Liver (tissue), 9 donors: ENCODE data around the gene RBMS3. TPM values are rescaled to one million over a fixed set of nuclear protein-coding genes. Genes with fewer than 3 reads are reported as not detected.

Source experiments
- DNase-seq: peaks from one replicate; pipeline ENCODE4 v3.0.0-alpha.2; 2017; ENCODE audit warnings: low spot score
- H3K27ac ChIP-seq, 2 donors: one replicate each; pipeline ENCODE4 v1.7.0; 2013; ENCODE audit warnings: inconsistent platforms in 2 of 2, low read length in 2 of 2, control low read depth in 1 of 2, low read depth in 1 of 2, mild to moderate bottlenecking in 1 of 2
- H3K27me3 ChIP-seq, 4 donors: one replicate each; pipeline versions ENCODE4 v1.6.1 to v1.7.0; 2013; ENCODE audit warnings: low read length in 3 of 4, inconsistent platforms in 1 of 4, mild to moderate bottlenecking in 1 of 4, moderate library complexity in 1 of 4; ENCODE audit not compliant: control insufficient read depth in 4 of 4, insufficient read depth in 4 of 4
- H3K36me3 ChIP-seq, 4 donors: one replicate each; pipeline versions ENCODE4 v1.6.1 to v1.7.0; 2013; ENCODE audit warnings: low read length in 3 of 4, mild to moderate bottlenecking in 3 of 4, low read depth in 1 of 4, moderate library complexity in 1 of 4; ENCODE audit not compliant: control insufficient read depth in 4 of 4, insufficient read depth in 3 of 4
- H3K4me1 ChIP-seq, 4 donors: one replicate each; pipeline versions ENCODE4 v1.6.1 to v1.7.0; 2013; ENCODE audit warnings: low read length in 3 of 4, mild to moderate bottlenecking in 3 of 4, moderate library complexity in 1 of 4; ENCODE audit not compliant: control insufficient read depth in 4 of 4, insufficient read depth in 4 of 4
- H3K4me3 ChIP-seq, 3 donors: one replicate each; pipeline versions ENCODE4 v1.6.1 to v1.7.0; 2013; ENCODE audit warnings: low read length in 3 of 3, control low read depth in 1 of 3, low read depth in 1 of 3, mild to moderate bottlenecking in 1 of 3
- H3K9ac ChIP-seq, 2 donors: one replicate each; pipeline ENCODE4 v1.7.0; 2013; ENCODE audit warnings: low read length in 2 of 2, mild to moderate bottlenecking in 2 of 2, moderate library complexity in 2 of 2, control low read depth in 1 of 2, low read depth in 1 of 2
- H3K9me3 ChIP-seq, 4 donors: one replicate each; pipeline versions ENCODE4 v1.6.1 to v1.7.0; 2013; ENCODE audit warnings: low read length in 3 of 4; ENCODE audit not compliant: control insufficient read depth in 4 of 4
- EGR1 ChIP-seq, 2 donors: IDR thresholded peaks; 2 replicates each; pipeline ENCODE4 v1.6.1; 2016 to 2018; ENCODE audit warnings: antibody characterized with exemption in 2 of 2, low read depth in 2 of 2
- FOXA1 ChIP-seq: IDR thresholded peaks from 2 replicates; pipeline ENCODE4 v1.6.1; 2016; ENCODE audit warnings: antibody characterized with exemption
- FOXA2 ChIP-seq: IDR thresholded peaks from 2 replicates; pipeline ENCODE4 v1.6.1; 2016; ENCODE audit warnings: antibody characterized with exemption
- GABPA ChIP-seq, 2 donors: IDR thresholded peaks in 1 of 2; conservative IDR thresholded peaks in 1 of 2; 2 replicates each; pipeline ENCODE4 v1.6.1; 2016; ENCODE audit warnings: antibody characterized with exemption in 2 of 2, mild to moderate bottlenecking in 1 of 2, moderate library complexity in 1 of 2
- HNF4A ChIP-seq, 2 donors: conservative IDR thresholded peaks; 2 replicates each; pipeline ENCODE4 v1.6.1; 2016; ENCODE audit warnings: antibody characterized with exemption in 2 of 2, mild to moderate bottlenecking in 2 of 2
- HNF4G ChIP-seq: IDR thresholded peaks from 2 replicates; pipeline ENCODE4 v1.6.1; 2016; ENCODE audit warnings: antibody characterized with exemption
- JUND ChIP-seq, 2 donors: IDR thresholded peaks; 2 replicates each; pipeline ENCODE4 v1.6.1; 2016; ENCODE audit warnings: antibody characterized with exemption in 2 of 2
- NR2F2 ChIP-seq: IDR thresholded peaks from 2 replicates; pipeline ENCODE4 v1.6.1; 2016; ENCODE audit warnings: antibody characterized with exemption
- RAD21 ChIP-seq, 2 donors: IDR thresholded peaks; 2 replicates each; pipeline ENCODE4 v1.6.1; 2016; ENCODE audit warnings: antibody characterized with exemption in 2 of 2, mild to moderate bottlenecking in 2 of 2
- RXRA ChIP-seq, 2 donors: IDR thresholded peaks; 2 replicates each; pipeline ENCODE4 v1.6.1; 2017 to 2018; ENCODE audit warnings: antibody characterized with exemption in 2 of 2, mild to moderate bottlenecking in 1 of 2
- SP1 ChIP-seq: IDR thresholded peaks from 2 replicates; pipeline ENCODE4 v1.6.1; 2018; ENCODE audit warnings: antibody characterized with exemption, mild to moderate bottlenecking
- TAF1 ChIP-seq: conservative IDR thresholded peaks from 2 replicates; pipeline ENCODE4 v1.6.1; 2016; ENCODE audit warnings: antibody characterized with exemption, mild to moderate bottlenecking
- YY1 ChIP-seq: IDR thresholded peaks from 2 replicates; pipeline ENCODE4 v1.6.1; 2016; ENCODE audit warnings: antibody characterized with exemption, mild to moderate bottlenecking
- WGBS: extraction: QIAGEN DNeasy Blood & Tissue Kit; methylation state at CpG from one replicate; pipeline ENCODE4 v1.1.7; 2013; 5-methylcytosine and 5-hydroxymethylcytosine counted together
- polyA plus RNA-seq, 2 donors: library from polyadenylated mRNA; stranded (reverse) in 1 of 2; unstranded in 1 of 2; fragments of 200-250 nt in 1 of 2; fragments of >200 nt in 1 of 2; fragmentation: Nextera tagmentation in 1 of 2; extraction: Ambion mirVana in 1 of 2; gene quantifications; one replicate each; pipeline versions ENCODE4 v1.2.1 to v1.2.3, GENCODE V29; 2013 to 2015
- total RNA-seq, 2 donors: library from RNA; depleted of rRNA; stranded (reverse); fragments of >200 nt; gene quantifications; one replicate each; pipeline ENCODE4 v1.2.3, GENCODE V29; 2014
- TF ChIP-seq, protein P1 (sequence below): IDR thresholded peaks from 2 replicates; pipeline ENCODE4 v1.6.1; 2016; ENCODE audit warnings: antibody characterized with exemption, mild to moderate bottlenecking
- TF ChIP-seq, protein P2 (sequence below): IDR thresholded peaks from 2 replicates; pipeline ENCODE4 v1.6.1; 2016; ENCODE audit warnings: antibody characterized with exemption
- TF ChIP-seq, protein P3 (sequence below): IDR thresholded peaks from 2 replicates; pipeline ENCODE4 v1.6.1; 2016; ENCODE audit warnings: antibody characterized with exemption
- TF ChIP-seq, protein P4 (sequence below): IDR thresholded peaks from 2 replicates; pipeline ENCODE4 v1.6.1; 2016; ENCODE audit warnings: antibody characterized with exemption
- donor health status: healthy.
- donor health status: healthy.
- donor health status: healthy.
- donor health status: healthy.
- donor health status: healthy.

Gene RBMS3
- total and polyA plus RNA-seq, 4 donors = 1.2 to 14.9 (median 9.3) TPM

DNA sequence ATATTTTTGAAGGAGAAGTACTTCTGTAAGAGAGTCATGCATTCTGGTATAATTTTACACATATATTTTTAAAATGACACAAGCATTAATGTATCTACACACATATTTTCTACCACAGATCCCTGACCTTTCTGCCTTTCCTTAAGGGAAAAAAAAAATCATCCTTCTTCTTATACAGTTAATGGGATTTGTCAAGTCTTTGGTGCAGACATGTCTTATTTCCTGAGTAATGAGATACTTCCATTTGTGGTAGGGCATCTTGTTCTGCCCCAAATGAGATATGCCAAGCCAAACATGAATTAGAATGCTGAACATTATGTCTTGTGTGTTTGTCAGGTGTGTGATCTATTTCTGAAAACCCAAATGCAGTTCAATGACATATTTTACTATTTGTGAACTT, 329.9 kb downstream of the RBMS3 start:
- H3K36me3 ChIP-seq = no peaks in the 10 kb centered on the region

DNA sequence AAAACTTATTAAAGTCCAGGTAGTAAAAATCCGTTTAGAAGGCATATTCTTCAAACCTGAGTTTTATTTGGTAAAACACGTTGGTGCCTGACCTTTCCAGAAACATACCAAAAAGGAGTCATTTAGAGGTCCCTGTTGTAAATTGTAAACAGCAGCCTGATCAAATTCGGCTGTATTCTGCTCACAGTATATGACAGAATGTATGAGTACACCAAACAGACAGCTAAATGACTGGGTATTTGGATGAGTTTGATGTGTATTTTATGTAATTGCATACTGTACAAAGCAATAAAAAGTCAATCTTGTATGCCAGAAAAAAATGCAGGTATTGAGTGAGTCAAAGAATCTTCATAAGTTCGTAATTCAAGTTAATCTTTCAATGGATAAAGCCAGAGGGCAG, 330.4 kb downstream of the RBMS3 start:
- Histone ChIP-seq H3K27me3 (no peaks in the 10 kb centered on the region), H3K27ac (no peak overlapping the region), H3K9ac (no peak overlapping the region), H3K9me3 (no peaks in the 10 kb centered on the region), H3K4me3 (no peak overlapping the region), H3K36me3 (no peaks in the 10 kb centered on the region), H3K4me1 (no peaks in the 10 kb centered on the region)
- DNase-seq = no peak
- WGBS = 69% methylated on average over 4 of the region's 4 CpGs
- TF ChIP-seq FOXA1 (no peak), RXRA (IDR thresholded peaks at IDR 0.05) (no peak), EGR1 (IDR thresholded peaks at IDR 0.05; ENCODE audit: low read depth in 2 of 2) (no peak), FOXA2 (no peak), RAD21 (IDR thresholded peaks at IDR 0.05) (no peak), HNF4G (no peak), YY1 (no peak), JUND (IDR thresholded peaks at IDR 0.05) (no peak), HNF4A (conservative IDR thresholded peaks at IDR 0.05) (no peak), GABPA (IDR thresholded peaks at IDR 0.05 in 1 of 2, conservative IDR thresholded peaks at IDR 0.05 in 1 of 2) (no peak), NR2F2 (no peak)
- TF ChIP-seq, protein P1, sequence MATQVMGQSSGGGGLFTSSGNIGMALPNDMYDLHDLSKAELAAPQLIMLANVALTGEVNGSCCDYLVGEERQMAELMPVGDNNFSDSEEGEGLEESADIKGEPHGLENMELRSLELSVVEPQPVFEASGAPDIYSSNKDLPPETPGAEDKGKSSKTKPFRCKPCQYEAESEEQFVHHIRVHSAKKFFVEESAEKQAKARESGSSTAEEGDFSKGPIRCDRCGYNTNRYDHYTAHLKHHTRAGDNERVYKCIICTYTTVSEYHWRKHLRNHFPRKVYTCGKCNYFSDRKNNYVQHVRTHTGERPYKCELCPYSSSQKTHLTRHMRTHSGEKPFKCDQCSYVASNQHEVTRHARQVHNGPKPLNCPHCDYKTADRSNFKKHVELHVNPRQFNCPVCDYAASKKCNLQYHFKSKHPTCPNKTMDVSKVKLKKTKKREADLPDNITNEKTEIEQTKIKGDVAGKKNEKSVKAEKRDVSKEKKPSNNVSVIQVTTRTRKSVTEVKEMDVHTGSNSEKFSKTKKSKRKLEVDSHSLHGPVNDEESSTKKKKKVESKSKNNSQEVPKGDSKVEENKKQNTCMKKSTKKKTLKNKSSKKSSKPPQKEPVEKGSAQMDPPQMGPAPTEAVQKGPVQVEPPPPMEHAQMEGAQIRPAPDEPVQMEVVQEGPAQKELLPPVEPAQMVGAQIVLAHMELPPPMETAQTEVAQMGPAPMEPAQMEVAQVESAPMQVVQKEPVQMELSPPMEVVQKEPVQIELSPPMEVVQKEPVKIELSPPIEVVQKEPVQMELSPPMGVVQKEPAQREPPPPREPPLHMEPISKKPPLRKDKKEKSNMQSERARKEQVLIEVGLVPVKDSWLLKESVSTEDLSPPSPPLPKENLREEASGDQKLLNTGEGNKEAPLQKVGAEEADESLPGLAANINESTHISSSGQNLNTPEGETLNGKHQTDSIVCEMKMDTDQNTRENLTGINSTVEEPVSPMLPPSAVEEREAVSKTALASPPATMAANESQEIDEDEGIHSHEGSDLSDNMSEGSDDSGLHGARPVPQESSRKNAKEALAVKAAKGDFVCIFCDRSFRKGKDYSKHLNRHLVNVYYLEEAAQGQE = no peak
- TF ChIP-seq, protein P2, sequence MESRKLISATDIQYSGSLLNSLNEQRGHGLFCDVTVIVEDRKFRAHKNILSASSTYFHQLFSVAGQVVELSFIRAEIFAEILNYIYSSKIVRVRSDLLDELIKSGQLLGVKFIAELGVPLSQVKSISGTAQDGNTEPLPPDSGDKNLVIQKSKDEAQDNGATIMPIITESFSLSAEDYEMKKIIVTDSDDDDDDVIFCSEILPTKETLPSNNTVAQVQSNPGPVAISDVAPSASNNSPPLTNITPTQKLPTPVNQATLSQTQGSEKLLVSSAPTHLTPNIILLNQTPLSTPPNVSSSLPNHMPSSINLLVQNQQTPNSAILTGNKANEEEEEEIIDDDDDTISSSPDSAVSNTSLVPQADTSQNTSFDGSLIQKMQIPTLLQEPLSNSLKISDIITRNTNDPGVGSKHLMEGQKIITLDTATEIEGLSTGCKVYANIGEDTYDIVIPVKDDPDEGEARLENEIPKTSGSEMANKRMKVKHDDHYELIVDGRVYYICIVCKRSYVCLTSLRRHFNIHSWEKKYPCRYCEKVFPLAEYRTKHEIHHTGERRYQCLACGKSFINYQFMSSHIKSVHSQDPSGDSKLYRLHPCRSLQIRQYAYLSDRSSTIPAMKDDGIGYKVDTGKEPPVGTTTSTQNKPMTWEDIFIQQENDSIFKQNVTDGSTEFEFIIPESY = no peak

More for the DNA sequence above, 329.9 kb downstream of the RBMS3 start:
- TF ChIP-seq SP1 (no peak), YY1 (no peak), HNF4G (no peak), GABPA (IDR thresholded peaks at IDR 0.05 in 1 of 2, conservative IDR thresholded peaks at IDR 0.05 in 1 of 2) (no peak), RXRA (IDR thresholded peaks at IDR 0.05) (no peak), TAF1 (no peak), HNF4A (conservative IDR thresholded peaks at IDR 0.05) (no peak), FOXA2 (no peak), RAD21 (IDR thresholded peaks at IDR 0.05) (no peak), JUND (IDR thresholded peaks at IDR 0.05) (no peak), FOXA1 (no peak)
- TF ChIP-seq, protein P3, sequence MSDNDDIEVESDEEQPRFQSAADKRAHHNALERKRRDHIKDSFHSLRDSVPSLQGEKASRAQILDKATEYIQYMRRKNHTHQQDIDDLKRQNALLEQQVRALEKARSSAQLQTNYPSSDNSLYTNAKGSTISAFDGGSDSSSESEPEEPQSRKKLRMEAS = no peak
- TF ChIP-seq, protein P1 = no peak
- TF ChIP-seq, protein P2 = no peak
- TF ChIP-seq, protein P4, sequence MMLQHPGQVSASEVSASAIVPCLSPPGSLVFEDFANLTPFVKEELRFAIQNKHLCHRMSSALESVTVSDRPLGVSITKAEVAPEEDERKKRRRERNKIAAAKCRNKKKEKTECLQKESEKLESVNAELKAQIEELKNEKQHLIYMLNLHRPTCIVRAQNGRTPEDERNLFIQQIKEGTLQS = no peak
- Histone ChIP-seq H3K4me3 (no peak overlapping the region), H3K27me3 (no peaks in the 10 kb centered on the region), H3K27ac (no peak overlapping the region), H3K9ac (no peak overlapping the region), H3K4me1 (no peaks in the 10 kb centered on the region), H3K9me3 (no peaks in the 10 kb centered on the region)
- no peak for DNase-seq
